ENCODE results near the gene TFDP3. TPM values are rescaled to one million over a fixed set of nuclear protein-coding genes. Genes with fewer than 3 reads are reported as not detected.

The TFDP3 gene
- total RNA-seq, 2 experiments from 2014 or later = not detected

- no peak overlapping the region for H3K27ac Mint-ChIP-seq
- DNase-seq (no peak), ATAC-seq (no peak)
- CTCF ChIA-PET = no interaction called here
- H3K4me3 Mint-ChIP-seq = no peak overlapping the region
- H3K27me3 Mint-ChIP-seq = no peaks in the 10 kb centered on the region
- no peaks in the 10 kb centered on the region for H3K9me3 Mint-ChIP-seq (ENCODE audit: low read depth)
- no peaks in the 10 kb centered on the region for H3K36me3 Mint-ChIP-seq
- H3K4me1 Mint-ChIP-seq = no peaks in the 10 kb centered on the region
Measured at GRCh38 chrX:133215747-133216146, 2.4 kb downstream of the TFDP3 start.

GRCh38 chrX:133215017-133215416, 3.1 kb downstream of the TFDP3 start:
- no peaks in the 10 kb centered on the region for H3K9me3 Mint-ChIP-seq (ENCODE audit: low read depth)
- H3K27ac Mint-ChIP-seq = no peak overlapping the region
- no peak overlapping the region for H3K4me3 Mint-ChIP-seq
- no peaks in the 10 kb centered on the region for H3K36me3 Mint-ChIP-seq
- H3K27me3 Mint-ChIP-seq = no peaks in the 10 kb centered on the region
- CTCF ChIA-PET = no interaction called here
- ATAC-seq = no peak
- no peaks in the 10 kb centered on the region for H3K4me1 Mint-ChIP-seq
- DNase-seq = no peak

DNA sequence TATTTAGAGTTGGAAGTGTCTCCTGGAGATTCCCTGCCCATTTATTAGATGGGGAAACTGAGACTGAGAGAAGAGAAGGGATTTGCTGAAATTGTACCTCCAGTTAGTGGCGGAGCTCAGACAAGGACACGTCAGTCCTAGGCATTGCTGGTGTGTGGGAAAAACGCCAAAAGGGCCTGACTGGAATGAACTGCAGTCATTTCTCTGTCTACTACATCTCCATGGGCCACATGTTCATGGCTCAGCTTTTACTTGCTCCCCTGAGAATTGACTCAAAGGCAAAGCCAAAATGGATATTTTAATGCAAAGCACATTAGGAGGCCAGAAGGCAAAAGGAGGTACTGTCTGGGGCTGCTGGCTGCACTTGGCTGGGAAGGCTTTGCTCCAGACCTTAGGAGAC, 3.9 kb downstream of the TFDP3 start:
- DNase-seq (no peak), ATAC-seq (no peak)
- Mint-ChIP-seq H3K9me3 (ENCODE audit: low read depth) (no peaks in the 10 kb centered on the region), H3K36me3 (no peaks in the 10 kb centered on the region), H3K4me1 (no peaks in the 10 kb centered on the region), H3K27ac (no peak overlapping the region), H3K27me3 (no peaks in the 10 kb centered on the region), H3K4me3 (no peak overlapping the region)
- CTCF ChIA-PET = no interaction called here

- CTCF ChIA-PET = no interaction called here
- DNase-seq = no peak
- no peaks in the 10 kb centered on the region for H3K36me3 Mint-ChIP-seq
- H3K4me3 Mint-ChIP-seq = no peak overlapping the region
- ATAC-seq = no peak
- H3K27ac Mint-ChIP-seq = no peak overlapping the region
- no peaks in the 10 kb centered on the region for H3K27me3 Mint-ChIP-seq
- no peaks in the 10 kb centered on the region for H3K4me1 Mint-ChIP-seq
- H3K9me3 Mint-ChIP-seq (ENCODE audit: low read depth) = no peaks in the 10 kb centered on the region
Measured at GRCh38 chrX:133213117-133213516, 5.0 kb downstream of the TFDP3 start.

DNA sequence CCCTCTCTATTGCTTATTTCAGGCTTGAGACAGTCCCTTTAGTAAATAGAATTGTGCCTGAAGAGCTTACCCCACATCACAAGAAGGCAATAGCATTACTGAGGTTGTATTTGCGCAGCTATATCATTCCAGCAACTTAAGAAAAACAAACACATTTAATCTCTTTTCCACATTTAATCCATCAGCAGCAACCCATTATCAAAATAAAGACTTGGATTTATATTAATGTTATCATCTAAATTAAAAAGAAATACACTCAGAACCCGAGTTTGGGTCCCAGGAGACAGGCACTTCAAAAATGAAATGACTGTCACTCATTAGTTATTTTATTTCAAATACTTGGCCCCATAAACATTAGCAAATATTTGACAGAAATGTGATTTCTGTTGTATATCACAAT, 10.4 kb downstream of the TFDP3 start:
- Mint-ChIP-seq H3K27ac (no peak overlapping the region), H3K4me1 (no peaks in the 10 kb centered on the region), H3K9me3 (ENCODE audit: low read depth) (no peaks in the 10 kb centered on the region), H3K27me3 (no peaks in the 10 kb centered on the region), H3K4me3 (no peak overlapping the region), H3K36me3 (no peaks in the 10 kb centered on the region)
- ATAC-seq (no peak), DNase-seq (no peak)
- CTCF ChIA-PET = no interaction called here

GRCh38 chrX:133191739-133192039, 26.5 kb downstream of the TFDP3 start:
- Mint-ChIP-seq H3K36me3 (no peaks in the 10 kb centered on the region), H3K9me3 (ENCODE audit: low read depth) (no peaks in the 10 kb centered on the region), H3K4me3 (no peak overlapping the region), H3K4me1 (no peaks in the 10 kb centered on the region), H3K27me3 (no peaks in the 10 kb centered on the region), H3K27ac (no peak overlapping the region)
- ATAC-seq (no peak), DNase-seq (no peak)
- CTCF ChIA-PET = no interaction called here

GRCh38 chrX:133190877-133191738, 27.0 kb downstream of the TFDP3 start:
- H3K27ac Mint-ChIP-seq = no peak overlapping the region
- no peaks in the 10 kb centered on the region for H3K9me3 Mint-ChIP-seq (ENCODE audit: low read depth)
- no peaks in the 10 kb centered on the region for H3K4me1 Mint-ChIP-seq
- no peaks in the 10 kb centered on the region for H3K36me3 Mint-ChIP-seq
- no peaks in the 10 kb centered on the region for H3K27me3 Mint-ChIP-seq
- no peak overlapping the region for H3K4me3 Mint-ChIP-seq
- CTCF ChIA-PET = no interaction called here
- ATAC-seq = no peak
- no peak for DNase-seq

DNA sequence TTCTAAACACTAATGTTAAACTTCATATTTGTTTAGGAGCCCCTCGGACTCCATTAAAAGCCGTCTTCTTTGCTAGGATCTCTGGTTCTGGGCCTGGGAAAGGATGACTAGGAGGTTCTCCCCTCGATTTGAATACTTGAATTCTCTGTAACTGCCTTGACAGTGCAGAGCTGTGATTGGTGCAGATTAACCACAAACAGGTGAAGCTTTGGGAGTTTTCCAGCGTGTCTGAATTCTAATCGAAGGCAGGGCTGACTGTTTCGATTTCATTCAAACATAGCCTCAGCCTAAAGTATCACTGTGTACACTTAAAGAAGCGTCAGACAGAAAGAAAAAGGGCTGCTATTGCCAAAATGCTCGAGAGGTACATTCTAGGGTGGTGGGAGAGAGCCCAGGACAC, 29.0 kb downstream of the TFDP3 start:
- Mint-ChIP-seq H3K4me1 (no peaks in the 10 kb centered on the region), H3K36me3 (no peaks in the 10 kb centered on the region), H3K9me3 (ENCODE audit: low read depth) (no peaks in the 10 kb centered on the region), H3K27ac (no peak overlapping the region), H3K4me3 (no peak overlapping the region), H3K27me3 (no peaks in the 10 kb centered on the region)
- ATAC-seq (no peak), DNase-seq (no peak)
- CTCF ChIA-PET = no interaction called here

DNA sequence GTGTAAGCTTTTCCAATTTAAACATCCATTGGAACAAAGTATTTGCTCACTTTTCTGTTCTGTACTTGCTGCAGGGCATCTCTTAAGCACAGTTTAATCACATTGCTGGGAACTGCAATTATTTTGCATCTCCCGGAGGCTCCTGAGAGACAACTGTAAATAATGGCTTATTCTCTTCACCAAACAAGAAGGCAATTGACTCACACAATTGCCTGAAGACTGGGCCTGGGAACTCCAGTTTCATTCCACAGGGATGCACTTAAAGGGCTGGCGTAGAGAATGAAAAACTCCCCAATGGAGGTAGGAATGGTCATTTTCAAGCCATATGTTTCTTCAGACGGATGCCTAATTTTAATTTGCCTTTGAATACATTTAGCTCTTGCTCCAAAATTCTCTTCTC, 29.5 kb downstream of the TFDP3 start:
- no peaks in the 10 kb centered on the region for H3K36me3 Mint-ChIP-seq
- ATAC-seq (no peak), DNase-seq (no peak)
- H3K4me3 Mint-ChIP-seq = no peak overlapping the region
- no peaks in the 10 kb centered on the region for H3K4me1 Mint-ChIP-seq
- no peak overlapping the region for H3K27ac Mint-ChIP-seq
- no peaks in the 10 kb centered on the region for H3K27me3 Mint-ChIP-seq
- CTCF ChIA-PET = no interaction called here
- no peaks in the 10 kb centered on the region for H3K9me3 Mint-ChIP-seq (ENCODE audit: low read depth)

DNA sequence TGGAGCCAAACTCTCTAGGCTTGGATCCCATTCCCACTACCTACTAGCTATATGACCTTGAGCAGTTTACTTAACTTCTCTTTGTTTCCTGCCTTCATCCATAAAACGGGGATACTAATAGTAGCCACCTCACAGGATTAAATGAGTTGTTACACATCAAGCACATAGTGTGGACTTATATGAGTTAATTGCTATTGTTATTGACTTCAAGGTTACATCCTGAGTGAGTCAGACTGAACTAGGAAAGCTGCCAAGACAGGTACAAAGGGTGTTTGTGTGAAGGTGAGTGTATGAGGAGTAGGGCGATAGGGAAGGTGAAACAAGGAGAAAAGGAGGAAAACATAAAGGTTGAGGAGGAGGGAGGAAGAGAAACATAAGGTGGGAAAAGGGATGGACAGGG, 32.2 kb downstream of the TFDP3 start:
- CTCF ChIA-PET = no interaction called here
- Mint-ChIP-seq H3K27me3 (no peaks in the 10 kb centered on the region), H3K27ac (no peak overlapping the region), H3K4me1 (no peaks in the 10 kb centered on the region), H3K9me3 (ENCODE audit: low read depth) (no peaks in the 10 kb centered on the region), H3K36me3 (no peaks in the 10 kb centered on the region), H3K4me3 (no peak overlapping the region)
- DNase-seq = no peak
- ATAC-seq = no peak

- CTCF ChIA-PET = no interaction called here
- no peaks in the 10 kb centered on the region for H3K9me3 Mint-ChIP-seq (ENCODE audit: low read depth)
- H3K36me3 Mint-ChIP-seq = no peaks in the 10 kb centered on the region
- DNase-seq = no peak
- no peaks in the 10 kb centered on the region for H3K27me3 Mint-ChIP-seq
- no peak overlapping the region for H3K27ac Mint-ChIP-seq
- ATAC-seq = no peak
- no peak overlapping the region for H3K4me3 Mint-ChIP-seq
- no peaks in the 10 kb centered on the region for H3K4me1 Mint-ChIP-seq
Measured at GRCh38 chrX:133185119-133185518, 33.0 kb downstream of the TFDP3 start.

DNA sequence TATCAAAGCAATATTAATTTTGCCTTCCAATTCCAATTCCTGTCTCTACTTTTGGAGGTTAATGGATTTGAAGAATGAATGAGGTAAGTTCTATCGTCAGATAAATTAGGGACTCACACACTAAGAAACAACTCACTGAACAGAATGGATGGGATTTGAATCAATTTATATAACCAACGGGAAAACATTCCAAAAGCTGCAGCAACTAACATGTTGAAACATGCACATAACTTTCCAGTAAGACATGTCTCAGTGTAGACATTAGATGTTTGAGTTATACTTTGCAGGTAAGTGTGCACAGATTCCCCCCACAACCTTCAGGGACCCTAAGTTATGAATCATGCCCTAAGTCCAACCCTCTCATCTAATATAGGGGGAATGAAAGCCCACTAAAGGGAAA, 34.3 kb downstream of the TFDP3 start:
- ATAC-seq (no peak), DNase-seq (no peak)
- no peaks in the 10 kb centered on the region for H3K36me3 Mint-ChIP-seq
- no peak overlapping the region for H3K27ac Mint-ChIP-seq
- CTCF ChIA-PET = no interaction called here
- no peaks in the 10 kb centered on the region for H3K9me3 Mint-ChIP-seq (ENCODE audit: low read depth)
- no peak overlapping the region for H3K4me3 Mint-ChIP-seq
- H3K27me3 Mint-ChIP-seq = no peaks in the 10 kb centered on the region
- H3K4me1 Mint-ChIP-seq = no peaks in the 10 kb centered on the region

DNA sequence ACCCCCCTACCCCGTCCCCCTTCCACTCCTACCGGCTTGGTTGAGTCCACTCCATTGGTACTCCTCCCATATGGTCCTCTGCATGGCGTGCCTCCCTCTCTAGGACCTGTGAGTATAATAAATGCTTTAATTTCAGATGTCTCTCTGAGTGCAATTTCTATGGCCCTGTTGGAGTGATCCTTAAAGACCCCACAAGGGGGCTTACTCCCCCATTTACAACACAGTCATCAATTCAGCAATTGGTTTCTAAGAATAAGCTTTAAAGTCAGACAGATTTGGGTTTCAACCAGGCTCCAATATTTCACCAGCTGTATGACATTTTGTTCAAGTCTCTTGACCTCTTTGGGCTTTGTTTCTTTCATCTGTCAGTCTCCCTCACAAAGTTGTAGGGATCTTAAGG, 38.7 kb downstream of the TFDP3 start:
- H3K36me3 Mint-ChIP-seq = no peaks in the 10 kb centered on the region
- CTCF ChIA-PET = no interaction called here

GRCh38 chrX:133177202-133177601, 41.0 kb downstream of the TFDP3 start:
- ATAC-seq (no peak), DNase-seq (no peak)
- Mint-ChIP-seq H3K4me1 (no peaks in the 10 kb centered on the region), H3K36me3 (no peaks in the 10 kb centered on the region), H3K9me3 (ENCODE audit: low read depth) (no peaks in the 10 kb centered on the region), H3K27ac (no peak overlapping the region), H3K27me3 (no peaks in the 10 kb centered on the region), H3K4me3 (no peak overlapping the region)
- CTCF ChIA-PET = no interaction called here

More for the DNA sequence above, 38.7 kb downstream of the TFDP3 start:
- Mint-ChIP-seq H3K27me3 (no peaks in the 10 kb centered on the region), H3K27ac (no peak overlapping the region), H3K4me1 (no peaks in the 10 kb centered on the region), H3K9me3 (ENCODE audit: low read depth) (no peaks in the 10 kb centered on the region), H3K4me3 (no peak overlapping the region)
- no peak for ATAC-seq
- no peak for DNase-seq

DNA sequence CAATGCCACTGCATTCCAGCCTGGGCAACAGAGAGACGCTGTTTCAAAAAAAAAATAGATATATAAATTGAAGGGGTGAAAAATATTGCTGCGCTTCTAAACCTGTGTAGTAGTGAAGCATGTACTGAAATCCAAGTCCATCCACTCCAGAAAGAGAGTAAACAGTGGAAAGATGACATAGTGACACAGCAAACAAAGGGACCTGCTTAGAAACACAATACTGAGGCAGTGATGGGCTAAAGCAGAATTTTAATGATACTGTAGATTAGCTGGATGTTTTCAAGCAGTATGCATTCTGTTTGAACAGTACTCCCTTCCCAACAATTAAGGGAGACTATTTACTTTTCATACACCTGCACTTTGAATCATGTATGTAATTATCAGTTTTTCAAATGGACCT, 42.5 kb downstream of the TFDP3 start:
- Mint-ChIP-seq H3K27ac (no peak overlapping the region), H3K27me3 (no peaks in the 10 kb centered on the region), H3K4me3 (no peak overlapping the region), H3K9me3 (ENCODE audit: low read depth) (no peaks in the 10 kb centered on the region), H3K36me3 (no peaks in the 10 kb centered on the region), H3K4me1 (no peaks in the 10 kb centered on the region)
- CTCF ChIA-PET = no interaction called here
- DNase-seq (no peak), ATAC-seq (no peak)
